22Rv1 (cell line): ENCODE data around the gene COL9A3.

ENCODE experiments used
- CTCF ChIP-seq: fragments of 450-650 bp; IDR thresholded peaks from 2 replicates; pipeline ENCODE4 v1.5.1; 2017; ENCODE audit warnings: mild to moderate bottlenecking
- ZFX ChIP-seq: fragments of 450-650 bp; IDR thresholded peaks from 2 replicates; pipeline ENCODE4 v1.6.1; 2017; ENCODE audit warnings: antibody characterized with exemption, borderline replicate concordance

GRCh38 chr20:62832951-62833391 is 16.1 kb downstream of the COL9A3 start:
- no peak for TF ChIP-seq CTCF
- TF ChIP-seq ZFX: no peak
